Measurements from ENCODE around the gene BFSP2.

BFSP2 gene

DNA sequence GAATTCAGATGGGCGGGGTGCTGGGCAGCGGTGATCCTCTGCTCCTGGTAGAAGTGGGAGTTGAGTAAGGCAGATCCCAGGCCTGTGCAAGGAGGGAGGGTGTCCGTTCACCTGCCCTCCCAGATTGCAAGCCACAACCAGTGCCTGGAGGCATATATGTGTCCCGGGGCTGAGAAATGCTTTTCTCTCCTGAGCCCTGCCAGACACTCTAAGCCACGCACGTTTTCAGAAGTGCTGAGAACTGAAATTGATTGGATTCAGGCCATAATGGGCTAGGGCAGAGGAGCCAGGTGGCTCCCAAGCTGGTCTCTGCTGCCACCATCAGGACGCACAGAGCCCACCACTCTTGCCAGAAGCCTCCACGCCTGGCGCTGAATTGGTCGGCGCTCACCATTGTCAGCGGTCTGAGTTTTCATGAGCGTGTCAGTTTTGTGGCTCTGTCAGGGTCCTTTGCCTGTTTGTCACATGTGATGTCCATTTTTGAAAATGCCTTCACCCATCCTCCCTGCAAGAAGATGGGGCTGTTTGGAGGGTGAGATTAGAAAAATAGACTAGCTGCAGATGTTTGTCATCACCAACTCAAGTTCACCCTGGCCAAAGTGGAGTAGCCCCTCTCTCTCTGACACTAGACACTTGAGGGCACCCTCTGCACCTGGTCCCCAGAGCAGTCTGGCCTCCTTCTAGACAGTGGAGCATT is 15.4 kb upstream of the BFSP2 start:
- Histone ChIP-seq H3K4me1 (ENCODE audit: control insufficient read depth, low read depth, low read length) (peaks cover 4% of the 10 kb centered on the region), H3K4me3 (ENCODE audit: low read length) (no peak overlapping the region), H3K9me3 (ENCODE audit: control insufficient read depth, low read depth, low read length) (no peaks in the 10 kb centered on the region)

GRCh38 chr3:133386876-133387275 is 13.0 kb upstream of the BFSP2 start:
- no peaks in the 10 kb centered on the region for H3K36me3 ChIP-seq (ENCODE audit: control insufficient read depth, low read depth, low read length)
- no peak overlapping the region for H3K4me3 ChIP-seq (ENCODE audit: low read length)

More for the DNA sequence above, 15.4 kb upstream of the BFSP2 start:
- Histone ChIP-seq H3K27me3 (ENCODE audit: control insufficient read depth, insufficient read depth, low read length) (no peaks in the 10 kb centered on the region), H3K27ac (ENCODE audit: low read length) (no peak overlapping the region), H3K36me3 (ENCODE audit: control insufficient read depth, low read depth, low read length) (no peaks in the 10 kb centered on the region), H3K9ac (ENCODE audit: low read length) (no peak overlapping the region)

DNA sequence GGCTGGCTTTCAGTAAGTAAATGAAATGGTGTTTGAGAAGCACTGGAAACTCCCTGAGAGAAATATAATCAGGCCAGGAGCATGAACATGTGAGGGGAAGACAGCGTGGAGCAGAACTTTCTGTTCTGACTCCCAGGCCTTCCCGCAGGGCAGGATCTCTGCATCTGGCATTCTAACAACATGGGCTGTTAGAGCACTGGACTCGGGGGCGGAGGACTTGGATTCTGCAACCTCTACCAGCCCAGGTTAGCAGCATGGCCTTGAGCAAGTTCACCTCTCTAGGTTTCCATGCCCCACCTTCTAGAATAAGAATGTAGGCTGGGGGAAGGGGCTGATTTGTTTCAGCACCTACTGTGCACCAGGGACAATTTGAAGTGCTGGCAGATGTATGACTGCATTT is 12.5 kb upstream of the BFSP2 start:
- Histone ChIP-seq H3K4me3 (ENCODE audit: low read length) (no peak overlapping the region), H3K9me3 (ENCODE audit: control insufficient read depth, low read depth, low read length) (no peaks in the 10 kb centered on the region), H3K27me3 (ENCODE audit: control insufficient read depth, insufficient read depth, low read length) (no peaks in the 10 kb centered on the region), H3K27ac (ENCODE audit: low read length) (no peak overlapping the region), H3K36me3 (ENCODE audit: control insufficient read depth, low read depth, low read length) (no peaks in the 10 kb centered on the region), H3K9ac (ENCODE audit: low read length) (no peak overlapping the region), H3K4me1 (ENCODE audit: control insufficient read depth, low read depth, low read length) (peaks cover 4% of the 10 kb centered on the region)

More at GRCh38 chr3:133386876-133387275, 13.0 kb upstream of the BFSP2 start:
- Histone ChIP-seq H3K9ac (ENCODE audit: low read length) (no peak overlapping the region), H3K4me1 (ENCODE audit: control insufficient read depth, low read depth, low read length) (peaks cover 4% of the 10 kb centered on the region), H3K27me3 (ENCODE audit: control insufficient read depth, insufficient read depth, low read length) (no peaks in the 10 kb centered on the region), H3K9me3 (ENCODE audit: control insufficient read depth, low read depth, low read length) (no peaks in the 10 kb centered on the region), H3K27ac (ENCODE audit: low read length) (no peak overlapping the region)

DNA sequence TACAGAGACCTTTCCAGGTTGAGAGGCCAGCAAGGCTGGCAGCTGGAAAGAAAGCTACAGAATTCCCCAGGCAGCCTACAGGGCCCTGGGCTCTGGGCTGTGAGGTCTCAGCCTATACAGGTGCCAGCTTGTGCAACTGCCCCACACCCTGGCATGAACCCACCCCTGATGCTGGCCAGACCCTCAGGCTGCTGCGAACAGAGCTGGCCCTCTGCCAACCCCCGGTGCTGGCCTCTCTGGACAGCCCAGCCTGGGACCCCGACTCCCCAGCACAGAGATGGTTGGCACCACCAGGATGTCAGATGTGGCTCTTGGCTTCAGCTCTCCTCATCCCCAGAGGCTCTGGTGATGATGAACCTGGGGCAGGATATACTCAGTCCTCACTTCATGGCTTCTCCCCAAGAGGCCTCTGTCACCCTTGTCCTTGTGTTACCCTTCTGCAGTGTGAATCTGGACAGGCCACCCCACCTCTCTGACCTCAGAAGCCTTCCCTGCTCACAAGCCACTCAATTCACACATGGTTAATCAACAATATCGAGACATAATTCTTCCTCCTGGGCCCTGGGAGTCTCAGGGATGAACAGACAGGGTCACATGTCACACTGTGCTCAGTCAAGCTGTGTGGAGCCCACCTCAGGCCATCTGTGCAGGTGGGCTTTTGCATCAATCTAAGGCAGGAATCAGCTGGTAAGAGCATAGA is 11.0 kb upstream of the BFSP2 start:
- Histone ChIP-seq H3K27me3 (ENCODE audit: control insufficient read depth, insufficient read depth, low read length) (no peaks in the 10 kb centered on the region), H3K9ac (ENCODE audit: low read length) (no peak overlapping the region), H3K9me3 (ENCODE audit: control insufficient read depth, low read depth, low read length) (no peaks in the 10 kb centered on the region), H3K27ac (ENCODE audit: low read length) (no peak overlapping the region), H3K36me3 (ENCODE audit: control insufficient read depth, low read depth, low read length) (no peaks in the 10 kb centered on the region), H3K4me3 (ENCODE audit: low read length) (no peak overlapping the region), H3K4me1 (ENCODE audit: control insufficient read depth, low read depth, low read length) (peaks cover 4% of the 10 kb centered on the region)

GRCh38 chr3:133390715-133391114 is 9.1 kb upstream of the BFSP2 start:
- Histone ChIP-seq H3K36me3 (ENCODE audit: control insufficient read depth, low read depth, low read length) (no peaks in the 10 kb centered on the region), H3K4me3 (ENCODE audit: low read length) (no peak overlapping the region), H3K27me3 (ENCODE audit: control insufficient read depth, insufficient read depth, low read length) (no peaks in the 10 kb centered on the region), H3K9me3 (ENCODE audit: control insufficient read depth, low read depth, low read length) (no peaks in the 10 kb centered on the region), H3K27ac (ENCODE audit: low read length) (no peak overlapping the region), H3K9ac (ENCODE audit: low read length) (no peak overlapping the region), H3K4me1 (ENCODE audit: control insufficient read depth, low read depth, low read length) (no peaks in the 10 kb centered on the region)

DNA sequence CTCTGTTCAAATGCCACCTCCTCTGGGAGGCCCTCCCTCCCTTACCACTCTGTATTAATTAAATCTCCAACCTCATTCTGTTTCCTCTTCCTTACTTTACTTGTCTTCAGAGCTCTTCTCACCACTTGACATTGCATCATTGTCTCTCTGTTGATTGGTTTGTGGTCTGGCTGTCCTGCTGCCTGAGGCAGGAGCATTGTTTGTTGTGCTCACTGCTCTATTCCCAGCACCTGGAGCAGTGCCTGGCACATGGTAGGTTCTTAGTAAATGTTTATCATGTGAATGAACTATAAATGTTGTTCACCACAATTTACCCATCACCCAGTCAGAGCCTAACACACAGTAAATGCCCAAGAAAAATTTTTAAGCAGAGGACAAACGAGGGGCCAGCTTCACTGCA is 6.7 kb upstream of the BFSP2 start:
- no peaks in the 10 kb centered on the region for H3K27me3 ChIP-seq (ENCODE audit: control insufficient read depth, insufficient read depth, low read length)
- no peak overlapping the region for H3K9ac ChIP-seq (ENCODE audit: low read length)
- no peak overlapping the region for H3K4me3 ChIP-seq (ENCODE audit: low read length)
- no peaks in the 10 kb centered on the region for H3K4me1 ChIP-seq (ENCODE audit: control insufficient read depth, low read depth, low read length)
- no peak overlapping the region for H3K27ac ChIP-seq (ENCODE audit: low read length)
- no peaks in the 10 kb centered on the region for H3K9me3 ChIP-seq (ENCODE audit: control insufficient read depth, low read depth, low read length)
- H3K36me3 ChIP-seq (ENCODE audit: control insufficient read depth, low read depth, low read length) = no peaks in the 10 kb centered on the region

- Histone ChIP-seq H3K27me3 (ENCODE audit: control insufficient read depth, insufficient read depth, low read length) (no peaks in the 10 kb centered on the region), H3K27ac (ENCODE audit: low read length) (no peak overlapping the region), H3K4me1 (ENCODE audit: control insufficient read depth, low read depth, low read length) (no peaks in the 10 kb centered on the region), H3K36me3 (ENCODE audit: control insufficient read depth, low read depth, low read length) (no peaks in the 10 kb centered on the region), H3K9ac (ENCODE audit: low read length) (no peak overlapping the region), H3K9me3 (ENCODE audit: control insufficient read depth, low read depth, low read length) (no peaks in the 10 kb centered on the region), H3K4me3 (ENCODE audit: low read length) (no peak overlapping the region)
Measured at GRCh38 chr3:133393691-133394474, 6.0 kb upstream of the BFSP2 start.

GRCh38 chr3:133394561-133395311 is 5.1 kb upstream of the BFSP2 start:
- H3K27me3 ChIP-seq (ENCODE audit: control insufficient read depth, insufficient read depth, low read length) = no peaks in the 10 kb centered on the region
- no peak overlapping the region for H3K9ac ChIP-seq (ENCODE audit: low read length)

DNA sequence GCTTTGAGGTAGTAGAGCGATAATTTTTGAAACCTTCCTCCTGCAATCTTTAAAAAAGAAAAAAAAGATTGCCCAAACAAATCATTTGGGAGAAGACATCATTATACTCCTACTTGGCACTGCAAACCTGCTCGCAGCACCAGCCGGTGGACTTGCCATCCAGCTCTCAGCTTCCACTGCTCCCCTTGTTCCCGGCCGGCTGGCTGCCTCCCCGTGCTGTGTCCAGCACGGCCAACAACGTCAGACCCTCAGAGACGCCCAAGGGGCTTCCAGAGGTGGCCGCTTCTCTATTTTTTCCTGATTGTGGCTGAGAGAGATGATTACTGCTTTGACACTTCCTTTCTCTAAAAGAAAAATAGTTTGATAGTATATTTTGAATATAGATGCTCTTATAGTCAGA is 3.0 kb upstream of the BFSP2 start:
- no peaks in the 10 kb centered on the region for H3K36me3 ChIP-seq (ENCODE audit: control insufficient read depth, low read depth, low read length)
- H3K27me3 ChIP-seq (ENCODE audit: control insufficient read depth, insufficient read depth, low read length) = no peaks in the 10 kb centered on the region
- H3K9ac ChIP-seq (ENCODE audit: low read length) = no peak overlapping the region
- H3K27ac ChIP-seq (ENCODE audit: low read length) = no peak overlapping the region
- H3K4me1 ChIP-seq (ENCODE audit: control insufficient read depth, low read depth, low read length) = no peaks in the 10 kb centered on the region
- no peaks in the 10 kb centered on the region for H3K9me3 ChIP-seq (ENCODE audit: control insufficient read depth, low read depth, low read length)
- H3K4me3 ChIP-seq (ENCODE audit: low read length) = no peak overlapping the region

More at GRCh38 chr3:133394561-133395311, 5.1 kb upstream of the BFSP2 start:
- no peak overlapping the region for H3K27ac ChIP-seq (ENCODE audit: low read length)
- no peaks in the 10 kb centered on the region for H3K4me1 ChIP-seq (ENCODE audit: control insufficient read depth, low read depth, low read length)
- no peaks in the 10 kb centered on the region for H3K36me3 ChIP-seq (ENCODE audit: control insufficient read depth, low read depth, low read length)
- no peak overlapping the region for H3K4me3 ChIP-seq (ENCODE audit: low read length)
- H3K9me3 ChIP-seq (ENCODE audit: control insufficient read depth, low read depth, low read length) = no peaks in the 10 kb centered on the region

DNA sequence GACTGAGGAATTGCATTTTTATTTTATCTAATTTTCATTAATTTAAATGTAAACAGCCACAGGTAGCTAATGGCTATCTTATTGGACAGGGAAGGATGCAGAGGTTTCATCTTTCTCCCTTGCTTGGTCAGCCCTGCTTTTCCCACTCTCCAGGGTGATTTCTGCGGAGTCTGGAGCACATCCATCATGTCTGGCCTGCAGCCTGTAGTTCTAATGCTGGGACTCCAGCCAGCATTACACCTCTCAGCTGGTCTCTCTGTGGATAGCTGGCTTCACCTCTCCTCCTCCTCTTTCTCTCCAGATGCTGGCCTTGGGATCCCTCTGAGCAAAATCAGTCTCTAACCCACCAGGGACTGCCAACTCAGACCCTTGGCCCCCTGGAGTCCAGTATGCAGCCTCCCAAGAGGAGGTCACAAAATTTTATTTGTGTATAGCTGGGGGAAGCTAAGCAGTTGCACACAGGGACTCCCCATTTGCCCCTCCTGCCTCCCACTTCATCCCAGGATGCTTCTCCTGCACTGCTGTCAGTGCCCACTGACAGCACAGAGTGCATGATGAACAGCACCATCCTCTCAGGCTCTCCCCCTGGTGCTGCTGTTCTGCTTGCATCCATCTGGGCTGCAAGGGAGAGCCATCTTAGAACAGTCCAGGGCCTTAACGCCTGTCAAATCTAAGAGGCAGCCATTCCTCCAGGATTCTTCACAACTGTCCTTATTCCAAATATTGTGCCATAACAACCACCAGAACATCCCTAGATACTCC is 1.7 kb downstream of the BFSP2 start:
- Histone ChIP-seq H3K9ac (ENCODE audit: low read length) (no peak overlapping the region), H3K4me3 (ENCODE audit: low read length) (no peak overlapping the region), H3K27ac (ENCODE audit: low read length) (no peak overlapping the region), H3K27me3 (ENCODE audit: control insufficient read depth, insufficient read depth, low read length) (no peaks in the 10 kb centered on the region), H3K4me1 (ENCODE audit: control insufficient read depth, low read depth, low read length) (no peaks in the 10 kb centered on the region), H3K36me3 (ENCODE audit: control insufficient read depth, low read depth, low read length) (no peaks in the 10 kb centered on the region), H3K9me3 (ENCODE audit: control insufficient read depth, low read depth, low read length) (no peaks in the 10 kb centered on the region)
